Measurements from ENCODE around the gene ANKRD44.

Gene ANKRD44

DNA sequence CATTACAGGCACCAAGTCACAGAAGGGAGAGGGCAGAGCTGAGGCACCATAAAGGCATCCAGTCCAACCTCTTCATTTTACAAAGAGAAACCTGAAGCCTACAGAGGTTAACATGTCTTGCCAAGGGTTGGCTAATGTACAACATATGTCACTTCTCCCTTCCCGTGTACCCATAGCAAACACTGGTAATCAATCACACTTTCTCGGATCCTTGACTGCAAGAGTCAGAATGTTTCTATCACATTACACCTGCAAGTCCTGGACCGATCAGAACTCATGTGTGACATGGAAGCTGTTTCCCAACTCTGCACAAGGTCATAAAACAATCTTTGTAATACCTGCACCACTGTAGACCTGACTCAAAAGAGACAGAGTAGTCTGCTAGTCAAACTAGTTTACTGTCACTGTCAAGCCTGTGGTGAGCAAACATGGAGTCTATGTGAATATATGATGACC lies 6.0 kb downstream of the ANKRD44 start:
- no peak for DNase-seq
- Histone ChIP-seq H3K36me3 (replicated peaks) (no peaks in the 10 kb centered on the region), H3K27me3 (replicated peaks) (no peaks in the 10 kb centered on the region), H3K27ac (no peak overlapping the region), H3K4me3 (ENCODE audit: low read depth, low read length) (no peak overlapping the region)
- TF ChIP-seq, protein P1, sequence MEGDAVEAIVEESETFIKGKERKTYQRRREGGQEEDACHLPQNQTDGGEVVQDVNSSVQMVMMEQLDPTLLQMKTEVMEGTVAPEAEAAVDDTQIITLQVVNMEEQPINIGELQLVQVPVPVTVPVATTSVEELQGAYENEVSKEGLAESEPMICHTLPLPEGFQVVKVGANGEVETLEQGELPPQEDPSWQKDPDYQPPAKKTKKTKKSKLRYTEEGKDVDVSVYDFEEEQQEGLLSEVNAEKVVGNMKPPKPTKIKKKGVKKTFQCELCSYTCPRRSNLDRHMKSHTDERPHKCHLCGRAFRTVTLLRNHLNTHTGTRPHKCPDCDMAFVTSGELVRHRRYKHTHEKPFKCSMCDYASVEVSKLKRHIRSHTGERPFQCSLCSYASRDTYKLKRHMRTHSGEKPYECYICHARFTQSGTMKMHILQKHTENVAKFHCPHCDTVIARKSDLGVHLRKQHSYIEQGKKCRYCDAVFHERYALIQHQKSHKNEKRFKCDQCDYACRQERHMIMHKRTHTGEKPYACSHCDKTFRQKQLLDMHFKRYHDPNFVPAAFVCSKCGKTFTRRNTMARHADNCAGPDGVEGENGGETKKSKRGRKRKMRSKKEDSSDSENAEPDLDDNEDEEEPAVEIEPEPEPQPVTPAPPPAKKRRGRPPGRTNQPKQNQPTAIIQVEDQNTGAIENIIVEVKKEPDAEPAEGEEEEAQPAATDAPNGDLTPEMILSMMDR (IDR thresholded peaks at IDR 0.05; ENCODE audit: low read depth, low read length, missing control alignments) = no peak
- in situ Hi-C loops (cut with HindIII; ENCODE audit: low pct_ligation_motif_present, low sequenced_read_pairs) = no loop called here

DNA sequence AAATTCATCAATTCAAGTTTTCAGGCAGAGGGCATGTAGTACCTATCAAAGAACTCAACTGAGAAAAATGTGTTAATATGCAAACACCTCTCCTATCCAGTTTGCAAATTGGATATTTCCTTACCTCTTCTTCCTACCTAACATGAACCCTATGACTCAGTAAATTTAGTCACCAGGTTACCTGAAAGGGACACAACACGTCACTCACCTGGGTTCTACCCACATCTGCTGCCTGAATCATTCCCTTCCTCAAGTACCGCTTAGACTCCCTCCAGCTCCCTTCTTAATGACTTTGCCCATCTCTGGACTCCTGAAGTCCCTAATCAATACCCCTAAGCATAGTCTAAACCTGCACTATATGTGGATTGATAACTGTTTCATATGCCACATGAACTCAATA lies 10.4 kb downstream of the ANKRD44 start:
- Histone ChIP-seq H3K36me3 (replicated peaks) (no peaks in the 10 kb centered on the region), H3K4me3 (ENCODE audit: low read depth, low read length) (no peak overlapping the region), H3K27me3 (replicated peaks) (no peaks in the 10 kb centered on the region), H3K27ac (no peak overlapping the region)
- DNase-seq = no peak
- TF ChIP-seq, protein P1 (IDR thresholded peaks at IDR 0.05; ENCODE audit: low read depth, low read length, missing control alignments) = no peak
- in situ Hi-C loops (cut with HindIII; ENCODE audit: low pct_ligation_motif_present, low sequenced_read_pairs) = no loop called here

DNA sequence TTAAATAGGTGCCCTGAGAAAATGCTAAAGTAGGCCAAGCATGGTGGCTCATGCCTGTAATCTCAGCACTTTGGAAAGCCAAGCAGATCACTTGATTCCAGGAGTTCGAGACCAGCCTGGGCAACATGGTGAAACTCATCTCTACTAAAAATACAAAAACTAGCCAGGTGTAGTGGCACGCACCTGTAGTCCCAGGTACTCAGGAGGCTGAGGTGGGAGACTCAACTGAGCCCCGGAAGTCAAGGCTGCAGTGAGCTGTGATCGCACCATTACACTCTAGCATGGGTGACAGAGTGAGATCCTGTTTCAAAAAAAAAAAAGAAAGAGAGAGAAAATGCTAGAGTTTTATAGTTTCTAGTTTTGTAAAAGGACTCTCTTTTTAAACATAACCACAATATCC lies 12.0 kb downstream of the ANKRD44 start:
- DNase-seq = no peak
- Histone ChIP-seq H3K27ac (no peak overlapping the region), H3K4me3 (ENCODE audit: low read depth, low read length) (no peak overlapping the region), H3K36me3 (replicated peaks) (no peaks in the 10 kb centered on the region), H3K27me3 (replicated peaks) (no peaks in the 10 kb centered on the region)
- in situ Hi-C loops (cut with HindIII; ENCODE audit: low pct_ligation_motif_present, low sequenced_read_pairs) = no loop called here
- TF ChIP-seq, protein P1 (IDR thresholded peaks at IDR 0.05; ENCODE audit: low read depth, low read length, missing control alignments) = no peak

DNA sequence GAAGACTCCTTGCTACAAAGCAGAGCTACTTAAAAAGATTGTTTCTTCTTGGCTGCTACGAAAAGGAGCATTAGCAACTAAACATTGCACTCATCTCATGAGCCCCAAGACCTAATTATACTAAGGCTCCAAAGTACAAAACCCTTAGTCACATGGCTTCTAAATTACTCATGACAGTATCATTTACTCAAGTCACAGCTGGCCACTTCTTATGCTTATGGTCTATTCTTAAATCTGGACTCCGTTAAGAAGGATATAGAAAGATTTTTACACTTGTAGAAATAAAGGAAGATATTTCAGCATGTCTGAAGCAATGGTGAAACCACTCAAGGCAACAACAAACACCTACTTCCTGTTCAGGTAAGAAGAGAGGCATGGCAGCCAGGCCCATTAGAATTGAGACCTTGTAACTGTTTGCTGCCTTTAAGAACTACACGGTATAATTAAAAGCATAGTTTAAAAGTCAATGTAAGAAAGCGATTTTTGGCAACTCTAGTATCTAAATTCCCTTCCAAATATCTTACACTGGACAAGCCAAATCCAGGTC lies 12.7 kb downstream of the ANKRD44 start:
- H3K27me3 ChIP-seq (replicated peaks) = no peaks in the 10 kb centered on the region
- H3K4me3 ChIP-seq (ENCODE audit: low read depth, low read length) = no peak overlapping the region
- no peaks in the 10 kb centered on the region for H3K36me3 ChIP-seq (replicated peaks)
- in situ Hi-C loops (cut with HindIII; ENCODE audit: low pct_ligation_motif_present, low sequenced_read_pairs) = no loop called here
- no peak for DNase-seq
- TF ChIP-seq, protein P1 (IDR thresholded peaks at IDR 0.05; ENCODE audit: low read depth, low read length, missing control alignments) = no peak
- no peak overlapping the region for H3K27ac ChIP-seq

DNA sequence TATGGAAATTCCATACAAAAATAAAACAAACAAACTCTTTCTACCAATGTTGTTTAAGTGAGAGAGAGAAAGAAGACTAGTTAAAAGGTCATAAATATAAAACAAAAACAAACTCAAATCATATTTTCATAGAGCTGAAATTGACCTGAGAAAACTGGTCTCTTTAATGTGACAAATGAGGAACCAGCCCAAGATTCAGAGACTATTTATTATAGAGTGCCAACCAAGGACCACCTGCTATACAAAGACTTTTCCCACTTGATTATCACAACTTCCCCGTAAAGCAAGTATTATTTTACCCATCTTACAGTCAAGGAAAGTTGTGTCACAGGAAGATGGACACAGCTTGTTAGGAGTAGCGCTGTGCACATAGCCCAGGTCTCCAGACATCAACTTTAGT lies 13.3 kb downstream of the ANKRD44 start:
- Histone ChIP-seq H3K27ac (no peak overlapping the region), H3K27me3 (replicated peaks) (no peaks in the 10 kb centered on the region), H3K4me3 (ENCODE audit: low read depth, low read length) (no peak overlapping the region)

More for the DNA sequence above, 13.3 kb downstream of the ANKRD44 start:
- DNase-seq = no peak
- H3K36me3 ChIP-seq (replicated peaks) = no peaks in the 10 kb centered on the region
- TF ChIP-seq, protein P1 (IDR thresholded peaks at IDR 0.05; ENCODE audit: low read depth, low read length, missing control alignments) = no peak
- in situ Hi-C loops (cut with HindIII; ENCODE audit: low pct_ligation_motif_present, low sequenced_read_pairs) = no loop called here

All from brain microvascular endothelial cell (primary cell).